D721Med (cell line): Measurements from ENCODE around the gene DGAT2.

Experiments
- DNase-seq: peaks from one replicate; pipeline ENCODE4 v3.0.0; 2011; ENCODE audit warnings: low spot score; ENCODE audit not compliant: insufficient read length
- FAIRE-seq: peaks from 2 replicates; lab custom pipeline; 2011; peaks lifted over from hg19 to GRCh38; lab: Jason Lieb, UNC
- TF ChIP-seq, protein P1 (sequence below): IDR thresholded peaks from 2 replicates; pipeline ENCODE4 v1.5.1; 2012; ENCODE audit warnings: mild to moderate bottlenecking, control low read depth; ENCODE audit not compliant: insufficient read depth; ENCODE audit errors: missing control alignments

The DGAT2 gene

DNA sequence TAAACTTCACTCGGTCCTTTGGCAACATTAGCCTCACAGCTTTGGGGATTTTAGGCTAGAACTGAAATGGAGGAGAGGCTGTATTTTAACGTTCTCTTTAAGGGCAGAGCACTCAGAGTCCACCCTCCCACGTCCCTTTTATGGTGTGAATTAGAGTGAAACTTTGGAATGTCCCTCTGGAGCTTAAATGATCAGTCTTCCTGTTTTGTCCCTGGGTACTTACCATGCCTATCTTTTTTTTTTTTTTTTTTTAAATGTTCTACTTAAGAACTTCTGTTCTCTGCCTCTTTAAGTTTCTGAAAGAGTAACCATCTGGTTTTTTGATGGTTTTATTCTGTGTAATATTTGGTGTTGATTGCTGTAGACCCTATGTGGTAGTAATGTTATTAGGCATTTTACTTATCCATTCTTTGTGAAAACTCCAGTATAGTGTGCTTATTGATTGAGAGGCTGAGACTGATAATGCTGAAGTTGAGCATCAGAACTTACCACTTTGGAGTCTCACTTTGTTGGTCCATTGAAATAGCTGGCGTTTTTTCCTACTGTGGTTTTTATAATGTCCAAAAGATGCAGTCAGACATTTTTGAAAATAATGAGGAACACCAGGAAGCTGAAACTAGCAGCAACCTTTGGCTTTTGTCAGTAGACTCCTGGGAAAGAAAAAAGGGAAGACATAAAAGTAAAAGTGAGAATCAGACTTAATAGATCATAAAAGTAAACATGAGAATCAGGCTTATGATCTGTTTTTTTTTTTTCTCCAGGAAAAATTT is 58.1 kb downstream of the DGAT2 start:
- no peak for FAIRE-seq
- TF ChIP-seq, protein P1, sequence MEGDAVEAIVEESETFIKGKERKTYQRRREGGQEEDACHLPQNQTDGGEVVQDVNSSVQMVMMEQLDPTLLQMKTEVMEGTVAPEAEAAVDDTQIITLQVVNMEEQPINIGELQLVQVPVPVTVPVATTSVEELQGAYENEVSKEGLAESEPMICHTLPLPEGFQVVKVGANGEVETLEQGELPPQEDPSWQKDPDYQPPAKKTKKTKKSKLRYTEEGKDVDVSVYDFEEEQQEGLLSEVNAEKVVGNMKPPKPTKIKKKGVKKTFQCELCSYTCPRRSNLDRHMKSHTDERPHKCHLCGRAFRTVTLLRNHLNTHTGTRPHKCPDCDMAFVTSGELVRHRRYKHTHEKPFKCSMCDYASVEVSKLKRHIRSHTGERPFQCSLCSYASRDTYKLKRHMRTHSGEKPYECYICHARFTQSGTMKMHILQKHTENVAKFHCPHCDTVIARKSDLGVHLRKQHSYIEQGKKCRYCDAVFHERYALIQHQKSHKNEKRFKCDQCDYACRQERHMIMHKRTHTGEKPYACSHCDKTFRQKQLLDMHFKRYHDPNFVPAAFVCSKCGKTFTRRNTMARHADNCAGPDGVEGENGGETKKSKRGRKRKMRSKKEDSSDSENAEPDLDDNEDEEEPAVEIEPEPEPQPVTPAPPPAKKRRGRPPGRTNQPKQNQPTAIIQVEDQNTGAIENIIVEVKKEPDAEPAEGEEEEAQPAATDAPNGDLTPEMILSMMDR: no peak
- no peak for DNase-seq

DNA sequence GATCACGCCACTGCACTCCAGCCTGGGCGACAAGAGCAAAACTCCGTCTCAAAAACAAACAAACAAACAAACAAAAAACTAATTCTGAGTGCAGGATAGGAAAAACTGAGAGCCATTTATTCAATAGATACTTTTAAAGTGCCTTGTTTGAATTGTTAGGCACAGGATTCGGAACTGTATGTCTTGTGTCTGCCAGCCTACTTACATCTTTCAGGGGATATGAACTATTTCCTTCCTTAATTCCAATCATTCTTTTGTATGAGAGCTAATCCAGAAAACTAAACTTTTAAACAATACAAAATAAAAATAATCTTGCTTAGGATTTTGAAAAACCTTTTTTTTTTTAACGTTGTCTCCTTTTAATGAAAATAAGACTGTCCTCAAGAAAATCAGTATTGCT is 59.0 kb downstream of the DGAT2 start:
- DNase-seq (no peak), FAIRE-seq (no peak)
- TF ChIP-seq, protein P1: no peak

DNA sequence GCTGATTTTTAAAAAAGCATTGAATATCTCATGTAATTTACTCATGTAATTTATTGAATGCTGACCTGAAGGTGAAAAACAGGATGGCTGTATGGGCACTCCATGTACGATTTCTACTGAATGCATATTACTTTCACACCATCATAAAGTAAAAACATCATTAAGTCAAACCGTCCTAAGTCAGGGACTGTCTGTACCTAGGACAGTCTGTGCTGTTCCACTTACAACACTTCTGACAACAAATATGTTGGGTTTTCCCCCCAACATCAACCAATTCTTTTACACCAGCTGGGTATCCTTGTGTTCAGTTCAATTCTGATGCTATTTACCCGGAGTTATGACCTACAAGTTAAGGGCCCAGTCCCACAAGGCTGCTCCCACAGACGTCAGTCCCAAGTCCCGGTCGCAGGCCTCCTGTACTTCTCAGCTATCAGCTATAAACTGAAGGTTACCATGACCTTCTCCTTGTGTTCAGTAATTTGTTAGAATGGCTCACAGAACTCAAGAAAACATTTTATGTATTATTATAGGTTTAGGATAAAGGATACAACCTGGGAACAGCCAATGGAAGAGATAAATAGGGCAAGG is 63.4 kb downstream of the DGAT2 start:
- TF ChIP-seq, protein P1: no peak
- FAIRE-seq: no peak
- no peak for DNase-seq

DNA sequence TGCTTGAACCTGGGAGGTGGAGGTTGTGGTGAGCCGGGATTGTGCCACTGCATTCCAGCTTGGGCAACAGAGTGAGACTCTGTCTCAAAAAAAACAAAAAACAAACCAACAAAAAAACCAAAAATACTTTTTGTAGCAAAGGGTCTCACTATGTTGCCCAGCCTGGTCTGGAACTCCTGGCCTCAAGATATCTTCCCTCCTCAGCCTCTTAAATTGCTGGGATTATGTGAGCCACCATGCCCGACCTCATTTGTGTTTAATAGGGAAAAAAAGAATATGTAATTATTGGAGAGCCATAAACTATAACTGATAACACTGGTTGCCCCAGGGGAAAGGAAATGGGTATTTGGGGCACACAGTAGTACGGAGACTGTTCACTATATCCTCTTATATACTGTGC is 66.2 kb downstream of the DGAT2 start:
- TF ChIP-seq, protein P1: no peak
- DNase-seq (no peak), FAIRE-seq (no peak)

DNA sequence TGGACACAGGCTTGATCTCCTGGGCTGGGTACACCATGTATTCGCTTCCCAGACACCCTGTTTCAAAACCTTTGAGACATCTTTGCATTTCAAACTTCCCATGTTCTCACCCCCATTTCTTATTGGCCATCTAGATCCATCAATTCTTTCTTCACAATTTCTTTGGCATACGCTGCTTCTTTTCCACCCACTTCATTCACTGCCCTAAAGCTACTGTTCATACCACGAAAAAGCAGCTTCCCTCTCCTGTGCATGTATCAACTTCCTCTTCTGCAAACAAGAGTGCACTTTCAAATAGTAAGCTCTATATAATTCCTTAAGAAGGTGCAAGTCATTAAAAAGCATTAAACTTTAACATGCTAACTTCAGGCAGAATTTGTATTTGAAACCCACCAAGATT is 67.8 kb downstream of the DGAT2 start:
- FAIRE-seq (no peak), DNase-seq (no peak)
- TF ChIP-seq, protein P1: no peak

DNA sequence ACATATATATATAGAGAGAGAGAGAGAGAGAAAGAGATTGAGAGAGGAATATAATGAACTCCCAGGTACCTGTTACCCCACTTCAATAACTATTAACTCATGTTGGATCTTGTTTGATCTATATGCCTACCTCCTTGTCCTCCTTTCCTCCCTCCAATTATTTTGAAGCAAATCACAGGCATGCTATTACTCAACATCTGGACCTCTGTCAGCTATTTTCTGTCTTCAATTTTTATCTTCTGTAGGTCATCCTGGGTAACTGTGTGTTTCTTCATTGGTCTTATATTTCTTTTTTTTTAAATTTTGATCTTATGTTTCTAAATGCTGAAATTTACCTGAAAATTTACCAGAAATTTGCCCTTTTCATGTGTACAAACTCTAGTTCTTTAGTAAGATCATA is 71.3 kb downstream of the DGAT2 start:
- no peak for DNase-seq
- TF ChIP-seq, protein P1: no peak
- FAIRE-seq: no peak

DNA sequence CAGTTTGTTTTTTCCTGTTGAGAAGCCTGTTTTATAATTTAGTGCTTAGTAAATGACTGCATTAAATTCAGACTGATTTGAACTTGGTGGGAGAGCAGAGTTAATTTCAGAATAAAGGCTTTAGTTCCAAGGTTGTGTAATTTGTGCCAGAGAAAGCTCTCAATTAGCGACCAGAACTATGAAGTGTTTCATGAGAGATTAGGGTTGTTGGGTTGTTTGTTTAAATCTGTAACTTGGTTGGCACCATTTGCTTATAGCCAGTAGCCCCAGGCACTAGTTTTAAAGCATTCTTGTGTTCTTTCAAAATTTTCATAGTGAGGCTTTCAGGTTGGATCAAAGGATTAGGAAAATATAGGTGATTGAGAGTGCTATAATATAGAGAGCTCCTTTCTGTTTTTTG is 71.9 kb downstream of the DGAT2 start:
- DNase-seq (no peak), FAIRE-seq (no peak)
- TF ChIP-seq, protein P1: no peak
